Esophagus muscularis mucosa (tissue), 4 donors: ENCODE data around the gene ESPL1. TPM values are rescaled to one million over a fixed set of nuclear protein-coding genes. Genes with fewer than 3 reads are reported as not detected.

Experiments
- DNase-seq: peaks from one replicate; pipeline ENCODE4 v3.0.0-alpha.2; 2017; ENCODE audit errors: extremely low spot score
- H3K27ac ChIP-seq, 4 donors: fragments of 200-600 bp; sonication (generic); replicated peaks in 1 of 4; 1 replicate in 3 of 4; 2 replicates in 1 of 4; pipeline ENCODE4 v1.5.1; 2016 to 2019; ENCODE audit warnings: mild to moderate bottlenecking in 1 of 4
- H3K27me3 ChIP-seq, 4 donors: fragments of 200-600 bp; sonication (generic); one replicate each; pipeline versions ENCODE4 v1.5.1 to v1.6.0; 2016 to 2019
- H3K36me3 ChIP-seq, 4 donors: fragments of 200-600 bp; sonication (generic); one replicate each; pipeline ENCODE4 v1.5.1; 2016 to 2019
- H3K4me1 ChIP-seq, 4 donors: fragments of 200-600 bp; sonication (generic); one replicate each; pipeline ENCODE4 v1.5.1; 2016 to 2019
- H3K4me3 ChIP-seq, 4 donors: fragments of 200-600 bp; sonication (generic); 1 replicate in 2 of 4; 2 replicates in 2 of 4; pipeline ENCODE4 v1.5.1; 2016 to 2019; ENCODE audit warnings: mild to moderate bottlenecking in 4 of 4, moderate library complexity in 1 of 4
- H3K9me3 ChIP-seq, 4 donors: fragments of 200-600 bp; sonication (generic); 1 replicate in 3 of 4; 2 replicates in 1 of 4; pipeline ENCODE4 v1.5.1; 2016 to 2019
- CTCF ChIP-seq, 3 experiments: fragments of 200-600 bp in 2 of 3; fragments of 450-650 bp in 1 of 3; sonication (generic) in 2 of 3; IDR thresholded peaks; one replicate each; pipeline ENCODE4 v1.5.1; 2017 to 2019; ENCODE audit warnings: antibody characterized with exemption in 3 of 3, mild to moderate bottlenecking in 2 of 3, moderate library complexity in 1 of 3
- EP300 ChIP-seq: sonication (generic); formaldehyde crosslinking; IDR thresholded peaks from one replicate; pipeline ENCODE4 v1.6.1; 2017; ENCODE audit warnings: antibody characterized with exemption
- POLR2A ChIP-seq: fragments of 450-650 bp; IDR thresholded peaks from one replicate; pipeline ENCODE4 v1.6.1; 2017; ENCODE audit warnings: antibody characterized with exemption, moderate library complexity, mild to moderate bottlenecking, low read depth
- POLR2AphosphoS5 ChIP-seq, 2 donors: sonication (generic); formaldehyde crosslinking; IDR thresholded peaks; one replicate each; pipeline ENCODE4 v1.6.1; 2017; ENCODE audit warnings: antibody characterized with exemption in 2 of 2
- WGBS: methylation state at CpG from one replicate; pipeline ENCODE4 v1.1.5; 2018; 5-methylcytosine and 5-hydroxymethylcytosine counted together
- intact Hi-C: fragments of 100-400 bp; cut with DNase I; formaldehyde crosslinking; loops from one replicate; pipeline ENCODE4 v1.15.1; 2023
- total RNA-seq, 4 donors: library from RNA; depleted of rRNA; stranded (reverse); fragments of >200 nt; gene quantifications; one replicate each; pipeline versions ENCODE4 v1.1.0 to v1.2.1, GENCODE V29; 2016

Gene ESPL1
- total RNA-seq, 4 donors from 2014 or later = under 0.01 to 2.0 (median 0.24) TPM

GRCh38 chr12:53258541-53259539 lies 9.3 kb upstream of the ESPL1 start:
- H3K9me3 ChIP-seq = no peaks in the 10 kb centered on the region
- DNase-seq = no peak
- no peak overlapping the region for H3K27ac ChIP-seq
- peaks cover 0 to 14% (median 8%) of the 10 kb centered on the region in 4 donors for H3K4me1 ChIP-seq
- H3K4me3 ChIP-seq = no peak overlapping the region
- H3K36me3 ChIP-seq = peaks cover 9 to 20% (median 18%) of the 10 kb centered on the region in 4 donors
- TF ChIP-seq EP300 = no peak
- TF ChIP-seq CTCF (IDR thresholded peaks at IDR 0.05) = no peak
- no peak for TF ChIP-seq POLR2AphosphoS5 (IDR thresholded peaks at IDR 0.05)
- no peak for TF ChIP-seq POLR2A
- intact Hi-C loops = no loop called here
- H3K27me3 ChIP-seq = no peaks in the 10 kb centered on the region
- WGBS = 62% methylated on average over 7 of the region's 7 CpGs

GRCh38 chr12:53259891-53260290 lies 8.2 kb upstream of the ESPL1 start:
- H3K9me3 ChIP-seq = no peaks in the 10 kb centered on the region
- WGBS = 90% methylated on average over 6 of the region's 6 CpGs
- intact Hi-C loops = no loop called here
- H3K36me3 ChIP-seq = peaks cover 2 to 10% (median 8%) of the 10 kb centered on the region in 4 donors
- H3K4me1 ChIP-seq = peaks cover 0 to 5% (median under 1%) of the 10 kb centered on the region in 4 donors
- no peak overlapping the region for H3K27ac ChIP-seq
- no peak for TF ChIP-seq POLR2A
- TF ChIP-seq EP300 = no peak
- no peak for TF ChIP-seq CTCF (IDR thresholded peaks at IDR 0.05)
- no peak for TF ChIP-seq POLR2AphosphoS5 (IDR thresholded peaks at IDR 0.05)
- H3K4me3 ChIP-seq = no peak overlapping the region
- no peak for DNase-seq
- no peaks in the 10 kb centered on the region for H3K27me3 ChIP-seq

DNA sequence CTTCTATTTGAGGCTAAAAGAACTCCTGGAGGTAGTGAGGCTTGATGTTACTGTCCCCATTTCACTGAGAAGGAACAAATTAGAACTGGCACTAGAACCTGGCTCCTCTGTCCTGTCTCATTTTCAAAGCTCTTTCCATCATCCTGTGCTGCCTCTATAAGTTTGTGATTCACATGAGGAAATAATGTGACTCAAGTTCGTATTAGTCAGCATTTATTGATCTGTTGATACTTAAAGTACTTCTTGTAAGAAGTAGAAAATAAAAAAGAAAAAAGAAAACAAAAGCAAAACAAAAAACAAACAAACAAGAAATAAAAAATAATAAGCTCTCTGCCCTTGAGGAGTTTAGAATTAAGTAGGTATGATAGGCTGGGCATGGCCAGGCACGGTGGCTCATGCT lies 2.3 kb upstream of the ESPL1 start:
- TF ChIP-seq POLR2A = no peak
- no peak for TF ChIP-seq EP300
- no peak for TF ChIP-seq CTCF (IDR thresholded peaks at IDR 0.05)
- no peak for TF ChIP-seq POLR2AphosphoS5 (IDR thresholded peaks at IDR 0.05)
- Histone ChIP-seq H3K9me3 (no peaks in the 10 kb centered on the region), H3K4me3 (no peak overlapping the region), H3K4me1 (peaks cover 6 to 20% (median 17%) of the 10 kb centered on the region in 4 donors), H3K27me3 (no peaks in the 10 kb centered on the region), H3K36me3 (no peaks in the 10 kb centered on the region), H3K27ac (no peak overlapping the region)
- DNase-seq = no peak
- 82% methylated on average over 2 of the region's 2 CpGs for WGBS
- intact Hi-C loops = no loop called here

- H3K27me3 ChIP-seq = no peaks in the 10 kb centered on the region
- peaks cover 6 to 20% (median 17%) of the 10 kb centered on the region in 4 donors for H3K4me1 ChIP-seq
- H3K36me3 ChIP-seq = no peaks in the 10 kb centered on the region
- H3K27ac ChIP-seq = peak overlapping the region; percentile 11 to 65 (median 50)
- TF ChIP-seq POLR2A = no peak
- no peak for TF ChIP-seq EP300
- TF ChIP-seq CTCF (IDR thresholded peaks at IDR 0.05) = no peak
- TF ChIP-seq POLR2AphosphoS5 (IDR thresholded peaks at IDR 0.05) = no peak
- no peak for DNase-seq
- intact Hi-C loops = no loop called here
- peak overlapping the region; percentile 58 to 71 (median 64) for H3K4me3 ChIP-seq
- WGBS = 56% methylated on average over 18 of the region's 18 CpGs
- H3K9me3 ChIP-seq = no peaks in the 10 kb centered on the region
These were observed 647 bp upstream of the ESPL1 start for GRCh38 chr12:53267306-53267998.
